Fibroblast of skin of right quadriceps (primary cell): Measurements from ENCODE around the gene ADNP.

Source experiments
- DNase-seq: peaks from one replicate; pipeline ENCODE4 v3.0.0-alpha.2; 2013

Gene ADNP

GRCh38 chr20:50870561-50871161 is 60.6 kb downstream of the ADNP start:
- peak; percentile 85 for DNase-seq

- DNase-seq = no peak
Measured at GRCh38 chr20:50868509-50869495, 62.4 kb downstream of the ADNP start.

DNA sequence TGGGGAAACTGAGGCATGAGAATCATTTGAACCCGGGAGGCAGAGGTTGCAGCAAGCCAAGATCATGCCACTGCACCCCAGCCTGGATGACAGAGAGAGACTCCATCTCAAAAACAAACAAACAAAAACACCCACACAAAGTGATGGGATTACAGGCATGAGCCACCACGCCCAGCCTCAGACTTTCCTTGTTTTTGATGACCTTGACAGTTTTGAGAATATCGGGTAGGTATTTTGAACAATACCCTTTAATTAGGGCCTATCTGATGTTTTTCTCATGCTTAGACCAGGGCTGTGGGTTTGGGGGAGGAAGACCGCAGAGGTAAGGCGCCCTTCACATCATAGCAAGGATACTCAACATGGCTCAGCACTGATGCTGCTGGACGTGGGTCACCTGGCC is 63.4 kb downstream of the ADNP start:
- DNase-seq = no peak

- no peak for DNase-seq
Measured at GRCh38 chr20:50866831-50867230, 64.4 kb downstream of the ADNP start.

- DNase-seq = no peak
Measured at GRCh38 chr20:50866036-50866685, 65.1 kb downstream of the ADNP start.

DNA sequence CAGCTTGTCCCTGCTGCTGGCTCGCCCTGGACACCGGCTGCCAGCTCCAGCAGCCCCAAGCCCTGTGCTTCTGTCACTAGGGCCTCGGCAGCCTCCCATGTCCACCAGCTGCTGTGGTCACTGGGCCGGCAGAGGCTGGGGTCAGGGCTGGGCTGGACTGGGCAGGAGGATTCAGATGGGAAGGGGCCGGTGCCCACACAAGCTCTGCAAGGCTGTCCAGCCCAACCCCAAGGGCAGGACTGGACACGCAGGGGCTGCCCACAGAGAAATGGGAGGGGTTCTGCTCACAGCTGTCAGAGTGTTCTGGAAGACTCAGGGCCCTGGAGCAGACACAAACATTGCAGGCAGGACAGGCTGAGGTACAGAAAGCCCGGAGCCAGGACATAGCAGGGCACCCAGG is 65.6 kb downstream of the ADNP start:
- DNase-seq = no peak

DNA sequence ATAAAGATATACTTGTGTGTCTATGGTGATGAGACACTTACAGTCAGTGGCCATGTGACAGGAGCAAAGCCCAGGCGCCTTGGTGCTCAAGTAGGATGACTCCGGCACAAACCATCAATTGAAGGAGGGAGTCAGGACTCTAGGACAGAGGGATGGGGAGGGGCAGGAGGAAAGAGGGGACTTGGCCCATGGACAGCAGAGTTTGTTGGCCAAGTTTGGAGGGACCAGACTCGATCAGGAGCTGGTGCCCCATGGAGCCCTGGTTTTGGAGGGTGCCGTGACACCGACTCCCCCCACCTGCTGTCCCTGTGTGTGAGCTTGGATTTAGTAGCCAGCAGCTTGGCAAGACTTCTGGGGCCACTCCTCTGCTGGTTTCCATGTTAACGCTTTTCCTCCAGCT is 66.1 kb downstream of the ADNP start:
- no peak for DNase-seq

- DNase-seq = no peak
Measured at GRCh38 chr20:50862546-50862945, 68.7 kb downstream of the ADNP start.

DNA sequence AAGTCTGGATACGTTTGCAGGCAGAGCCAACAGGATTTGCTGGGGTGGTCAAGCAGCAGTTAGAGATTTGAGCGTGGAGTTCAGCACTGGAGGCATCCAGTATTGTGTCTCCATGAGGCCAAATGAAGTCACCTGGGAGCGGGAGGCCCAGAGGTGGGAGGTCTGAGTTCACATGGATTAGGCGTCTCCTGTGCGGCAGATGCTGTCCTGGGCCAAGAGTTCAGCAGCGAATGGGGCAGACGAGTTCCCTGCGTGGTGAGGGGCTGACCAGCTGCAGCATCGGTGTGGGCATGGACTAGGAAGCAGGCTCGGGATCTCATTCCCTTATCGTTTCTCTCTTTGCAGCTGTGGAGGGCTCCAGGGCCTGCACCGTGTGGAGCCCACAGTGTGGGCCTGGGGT is 70.2 kb downstream of the ADNP start:
- no peak for DNase-seq

- DNase-seq = no peak
Measured at GRCh38 chr20:50859161-50859560, 72.1 kb downstream of the ADNP start.

DNA sequence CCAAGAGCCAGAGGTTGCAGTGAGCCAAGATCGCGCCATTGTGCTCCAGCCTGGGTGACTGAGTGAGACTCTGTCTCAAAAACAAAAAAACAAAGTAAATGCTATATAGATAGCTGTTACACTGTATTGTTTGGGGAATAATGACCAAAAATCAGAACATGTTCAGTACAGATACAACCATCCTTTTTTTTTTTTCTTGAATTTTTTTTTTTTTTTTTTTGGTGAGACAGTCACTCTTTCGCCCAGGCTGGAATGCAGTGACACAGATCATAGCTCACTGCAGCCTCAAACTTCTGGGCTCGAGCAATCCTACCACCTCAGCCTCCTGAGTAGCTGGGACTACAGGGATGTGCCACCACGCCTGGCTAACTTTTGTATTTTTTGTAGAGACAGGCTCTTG is 72.7 kb downstream of the ADNP start:
- no peak for DNase-seq

GRCh38 chr20:50857348-50857747 is 73.9 kb downstream of the ADNP start:
- no peak for DNase-seq

DNA sequence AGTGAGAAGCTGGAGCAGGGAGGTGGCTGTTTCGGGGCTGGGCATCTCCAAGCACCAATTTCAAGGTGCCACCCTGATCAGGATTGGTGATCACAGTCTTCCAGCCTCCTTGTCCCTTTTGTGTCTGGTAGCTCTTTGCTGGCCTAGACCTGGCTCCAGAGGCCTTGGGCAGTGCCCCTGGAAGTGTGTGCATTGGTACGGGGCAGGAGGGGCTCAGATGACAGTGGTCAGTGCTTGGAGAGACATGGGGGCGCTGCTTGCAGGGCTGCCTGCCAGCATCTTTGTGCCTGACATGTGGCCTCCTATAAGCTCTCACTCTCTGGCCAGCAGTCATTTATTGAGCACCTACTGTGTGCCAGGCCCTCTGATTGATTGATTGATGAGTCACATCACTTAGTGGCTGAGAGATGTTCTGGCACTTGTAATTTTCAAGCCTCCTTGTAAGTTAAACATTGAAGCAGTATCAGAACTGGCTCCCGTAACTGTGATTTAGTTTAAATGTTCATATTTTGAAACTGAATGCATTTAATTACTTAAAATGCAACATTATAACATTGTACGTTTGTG is 74.7 kb downstream of the ADNP start:
- DNase-seq = no peak

DNA sequence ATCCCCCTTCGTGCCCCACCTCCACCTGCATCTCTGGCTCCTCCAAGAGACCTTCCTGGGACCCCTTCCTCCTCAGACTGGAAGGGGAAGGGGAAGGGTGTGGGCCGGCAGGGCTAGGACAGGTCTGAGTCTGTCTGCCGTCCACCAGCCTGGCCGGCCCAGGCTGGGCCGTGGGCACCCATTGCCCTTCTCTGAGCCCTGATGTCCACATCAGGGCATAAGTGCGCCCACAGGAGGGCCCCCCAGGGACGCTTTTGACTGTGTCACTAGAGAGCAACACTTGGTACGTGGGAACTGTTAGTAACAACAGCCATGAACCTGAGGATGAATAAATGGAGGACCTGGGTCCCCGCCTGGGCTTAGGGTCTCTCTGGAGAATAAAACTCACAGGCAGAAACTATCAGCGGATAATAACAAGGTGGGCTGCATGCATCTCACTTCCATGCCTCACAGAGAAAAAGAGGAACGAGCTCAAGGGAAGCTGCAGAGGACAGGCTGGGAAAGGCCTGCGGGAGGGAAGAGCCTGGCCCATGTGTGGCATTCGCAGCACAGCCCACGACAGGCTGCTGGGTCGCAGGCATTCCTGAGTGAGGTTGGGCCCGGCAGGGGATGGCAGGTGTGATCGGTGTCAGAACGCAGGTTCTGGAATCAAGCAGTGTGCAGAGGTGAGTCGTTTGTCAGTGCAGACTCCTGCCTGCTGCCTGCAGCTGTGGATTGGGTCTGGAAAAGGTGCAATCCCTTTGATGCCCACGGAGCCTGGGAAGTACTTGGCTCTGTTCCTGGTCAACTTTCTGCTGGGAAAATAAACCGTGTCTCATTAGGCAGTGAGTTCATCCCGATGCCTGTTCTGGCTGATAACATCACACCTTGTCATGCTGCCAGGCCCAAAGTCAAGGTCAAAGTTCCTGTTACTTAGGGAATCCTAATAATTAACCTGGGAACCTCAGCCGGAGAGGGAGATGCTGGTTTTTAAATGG is 75.5 kb downstream of the ADNP start:
- DNase-seq = no peak

GRCh38 chr20:50854506-50855249 is 76.6 kb downstream of the ADNP start:
- no peak for DNase-seq

GRCh38 chr20:50852085-50852484 is 79.2 kb downstream of the ADNP start:
- no peak for DNase-seq

- no peak for DNase-seq
Measured at GRCh38 chr20:50850721-50851286, 80.4 kb downstream of the ADNP start.

DNA sequence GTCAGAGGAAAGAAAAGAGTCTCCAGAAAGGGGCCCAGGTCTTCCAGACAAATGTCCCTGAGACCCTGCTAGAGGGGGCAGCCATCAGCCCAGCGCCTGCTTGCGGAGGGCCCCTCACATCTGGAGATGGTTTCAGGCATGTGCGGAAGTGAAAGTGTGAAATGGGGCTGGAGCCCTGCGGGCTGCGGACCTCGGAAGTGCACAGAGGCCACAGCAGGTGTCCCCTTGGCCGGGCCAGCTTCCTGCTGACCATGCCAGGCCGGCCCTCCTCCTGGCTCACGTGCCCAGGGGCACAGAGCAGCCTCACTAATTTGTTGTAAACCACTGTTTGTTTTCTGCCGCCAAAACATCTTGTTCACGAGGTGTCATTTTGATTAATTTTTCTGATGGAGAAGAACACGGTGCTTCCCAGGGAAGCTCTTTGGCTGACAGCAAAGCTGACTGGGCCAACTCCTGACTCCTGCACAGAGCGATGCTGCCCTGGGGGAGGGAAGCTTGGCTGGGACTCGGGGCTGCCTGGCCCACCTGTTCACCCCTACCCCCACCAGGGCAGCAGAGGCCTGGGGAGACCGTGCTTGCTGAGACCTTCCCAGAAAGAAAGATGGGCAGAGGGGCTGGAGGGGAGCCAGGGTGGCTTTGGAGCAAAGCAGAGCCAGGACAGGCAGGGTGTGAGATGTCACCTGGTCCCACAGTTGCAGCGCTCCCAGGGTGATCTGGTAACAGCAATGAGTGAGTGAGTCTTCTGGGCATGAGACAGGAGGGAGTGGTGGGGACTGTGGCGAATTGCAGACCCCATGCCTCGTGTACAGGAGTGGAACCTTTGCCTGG is 82.2 kb downstream of the ADNP start:
- DNase-seq = no peak

DNA sequence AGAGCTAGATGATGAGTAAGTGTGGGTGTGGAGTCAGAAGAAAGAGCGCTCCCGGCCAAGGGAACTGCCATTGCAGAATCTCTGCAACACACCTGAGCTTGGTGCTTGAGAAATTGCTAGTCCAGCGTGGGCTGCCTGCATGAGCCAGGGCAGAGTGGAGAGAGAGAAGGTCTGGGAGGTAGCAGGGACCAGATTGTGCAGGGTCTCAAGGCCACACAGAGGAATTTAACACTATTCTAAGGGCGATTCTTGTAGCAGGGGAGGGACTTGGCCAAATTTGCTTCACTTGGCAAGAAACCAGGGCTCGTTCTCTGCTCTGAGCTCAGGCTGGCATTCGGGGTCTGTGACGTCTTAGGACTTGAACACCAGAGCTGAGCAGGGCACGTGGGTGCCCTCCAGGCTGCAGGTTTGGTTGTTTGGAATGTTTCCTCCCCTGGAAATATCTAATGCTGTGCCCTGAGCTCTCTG is 82.9 kb downstream of the ADNP start:
- DNase-seq = no peak
